ENCODE data around the gene FLOT2. TPM values are rescaled to one million over a fixed set of nuclear protein-coding genes. Genes with fewer than 3 reads are reported as not detected.

The FLOT2 gene
- total and polyA plus RNA-seq, 2 donors (not counting 3 experiments of a cell fraction or from before 2014, with no cell fraction given) = 169 to 180 TPM

DNA sequence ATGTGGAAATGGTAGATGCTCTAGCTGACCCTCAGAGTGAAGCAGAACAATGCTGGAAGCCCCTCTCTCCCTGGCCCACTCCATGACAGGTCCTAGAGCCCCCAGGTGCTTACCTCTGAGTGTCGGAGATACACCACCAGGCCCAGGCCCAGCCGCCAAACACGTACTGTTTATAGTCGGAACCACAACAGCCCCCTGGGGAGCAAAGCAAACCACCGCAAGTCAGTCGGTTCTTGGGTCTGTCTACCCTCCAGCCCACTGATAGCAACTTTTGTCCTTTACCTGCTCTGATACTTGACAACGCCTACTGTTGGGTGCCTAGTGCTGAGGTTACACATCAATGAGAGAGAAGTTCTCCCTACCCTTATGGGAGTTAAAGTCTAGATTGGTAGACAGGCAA lies 8.7 kb downstream of the FLOT2 start:
- H3K4me1 ChIP-seq (ENCODE audit: control insufficient read depth, extremely low read depth, insufficient read depth, low read length) = peaks cover 38% of the 10 kb centered on the region

More for the DNA sequence above, 8.7 kb downstream of the FLOT2 start:
- Histone ChIP-seq H3K4me3 (replicated peaks in 1 of 3; ENCODE audit: insufficient read depth in 1 of 3, low read depth in 1 of 3, low read length in 3 of 3) (no peak overlapping the region), H4K20me1 (replicated peaks; ENCODE audit: control insufficient read depth, extremely low read depth, insufficient read depth, low read length) (no peaks in the 10 kb centered on the region), H3K9ac (replicated peaks; ENCODE audit: extremely low read depth, insufficient read depth, low read length) (no peak overlapping the region), H3K79me2 (ENCODE audit: control insufficient read depth, insufficient read depth, low read length) (peaks cover 9% of the 10 kb centered on the region), H3K36me3 (ENCODE audit: control insufficient read depth in 2 of 2, extremely low read depth in 1 of 2, insufficient read depth in 2 of 2, low read length in 2 of 2) (peaks cover 0 to 18% of the 10 kb centered on the region in 2 experiments), H3K4me2 (ENCODE audit: insufficient read depth, low read length) (no peak overlapping the region), H3K27ac (ENCODE audit: insufficient read depth, low read depth, low read length) (no peak overlapping the region), H2AFZ (ENCODE audit: low read depth, low read length) (no peak overlapping the region), H3K9me1 (replicated peaks; ENCODE audit: control insufficient read depth, extremely low read depth, insufficient read depth, low read length) (no peaks in the 10 kb centered on the region), H3K9me3 (replicated peaks; ENCODE audit: control insufficient read depth, insufficient read depth, low read length) (no peaks in the 10 kb centered on the region), H3K27me3 (ENCODE audit: control insufficient read depth in 2 of 2, insufficient read depth in 2 of 2, low read length in 2 of 2) (no peaks in the 10 kb centered on the region)
- no peak for TF ChIP-seq MYC (IDR thresholded peaks at IDR 0.05; ENCODE audit: low read depth, low read length)
- TF ChIP-seq POLR2AphosphoS5 (IDR thresholded peaks at IDR 0.05; ENCODE audit: insufficient read depth, low read depth, low read length) = no peak
- TF ChIP-seq FOS (IDR thresholded peaks at IDR 0.05; ENCODE audit: borderline replicate concordance, insufficient read depth, low read length) = no peak
- TF ChIP-seq POLR2A (IDR thresholded peaks at IDR 0.05; ENCODE audit: low read depth, low read length) = no peak
- TF ChIP-seq GATA2 (IDR thresholded peaks at IDR 0.05; ENCODE audit: insufficient read depth, insufficient read length, low read depth, low read length) = no peak
- no peak for TF ChIP-seq EZH2 (IDR thresholded peaks at IDR 0.05; ENCODE audit: borderline replicate concordance, low read depth, low read length, severe bottlenecking)
- TF ChIP-seq, protein P1, sequence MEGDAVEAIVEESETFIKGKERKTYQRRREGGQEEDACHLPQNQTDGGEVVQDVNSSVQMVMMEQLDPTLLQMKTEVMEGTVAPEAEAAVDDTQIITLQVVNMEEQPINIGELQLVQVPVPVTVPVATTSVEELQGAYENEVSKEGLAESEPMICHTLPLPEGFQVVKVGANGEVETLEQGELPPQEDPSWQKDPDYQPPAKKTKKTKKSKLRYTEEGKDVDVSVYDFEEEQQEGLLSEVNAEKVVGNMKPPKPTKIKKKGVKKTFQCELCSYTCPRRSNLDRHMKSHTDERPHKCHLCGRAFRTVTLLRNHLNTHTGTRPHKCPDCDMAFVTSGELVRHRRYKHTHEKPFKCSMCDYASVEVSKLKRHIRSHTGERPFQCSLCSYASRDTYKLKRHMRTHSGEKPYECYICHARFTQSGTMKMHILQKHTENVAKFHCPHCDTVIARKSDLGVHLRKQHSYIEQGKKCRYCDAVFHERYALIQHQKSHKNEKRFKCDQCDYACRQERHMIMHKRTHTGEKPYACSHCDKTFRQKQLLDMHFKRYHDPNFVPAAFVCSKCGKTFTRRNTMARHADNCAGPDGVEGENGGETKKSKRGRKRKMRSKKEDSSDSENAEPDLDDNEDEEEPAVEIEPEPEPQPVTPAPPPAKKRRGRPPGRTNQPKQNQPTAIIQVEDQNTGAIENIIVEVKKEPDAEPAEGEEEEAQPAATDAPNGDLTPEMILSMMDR (IDR thresholded peaks at IDR 0.05; ENCODE audit: extremely low read depth in 1 of 2, insufficient read depth in 1 of 2, low read depth in 1 of 2, low read length in 2 of 2) = no peak
- no peak for TF ChIP-seq JUN (IDR thresholded peaks at IDR 0.05; ENCODE audit: borderline replicate concordance, insufficient read depth, insufficient read length, low read depth)
- TF ChIP-seq, protein P2, sequence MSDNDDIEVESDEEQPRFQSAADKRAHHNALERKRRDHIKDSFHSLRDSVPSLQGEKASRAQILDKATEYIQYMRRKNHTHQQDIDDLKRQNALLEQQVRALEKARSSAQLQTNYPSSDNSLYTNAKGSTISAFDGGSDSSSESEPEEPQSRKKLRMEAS (IDR thresholded peaks at IDR 0.05; ENCODE audit: insufficient read depth, insufficient read length) = no peak
- FAIRE-seq (no peak), DNase-seq (ENCODE audit: low read depth, low spot score) (no peak)
- intact Hi-C loops (cut with micrococcal nuclease) = no loop called here
- ChIA-PET CTCF (interaction anchor here (0.7 kb wide), 1 partner anchor 16 kb away, joined by 3 read pairs; no protein-coding TSS in a partner anchor), POLR2A (no interaction called here)
- dilution Hi-C loops (cut with MboI; ENCODE audit: extremely low pct_ligation_motif_present, low sequenced_read_pairs) = no loop called here
- no TSS peak for BruUV-seq (replicated peaks)

Measured in endothelial cell of umbilical vein (primary cell).